ENCODE data around the gene MC4R. TPM values are rescaled to one million over a fixed set of nuclear protein-coding genes. Genes with fewer than 3 reads are reported as not detected.

Gene MC4R
- total and polyA plus RNA-seq, 11 donors: not detected

DNA sequence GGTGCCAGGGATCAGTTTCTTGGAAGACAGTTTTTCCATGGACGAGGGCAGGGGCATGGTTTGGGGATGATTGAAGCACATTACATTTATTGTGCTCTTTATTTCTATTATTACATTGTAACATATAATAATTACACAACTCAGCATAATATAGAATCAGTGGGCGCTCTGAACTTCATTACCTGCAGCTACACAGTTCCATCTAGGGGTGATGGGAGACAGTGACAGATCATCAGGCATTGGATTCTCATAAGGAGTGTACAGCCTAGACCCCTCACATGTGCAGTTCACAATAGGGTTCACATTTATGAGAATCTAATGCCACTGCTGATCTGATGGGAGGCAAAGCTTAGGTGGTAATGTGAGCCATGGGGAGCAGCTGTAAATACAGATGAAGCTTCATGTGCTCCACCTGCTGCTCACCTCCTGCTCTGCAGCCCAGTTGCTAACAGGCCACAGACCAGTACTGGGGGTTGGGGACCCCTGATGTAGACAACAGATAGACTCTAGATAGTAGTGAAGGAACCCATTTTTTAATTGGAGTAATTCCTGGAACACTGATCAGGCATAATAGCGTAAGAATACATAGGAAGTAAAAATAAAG lies 41.5 kb upstream of the MC4R start:
- no peak for ATAC-seq
- WGBS, 4 donors: 79 to 85% (median 80%) methylated on average over 3 of the region's 3 CpGs
- no peak for TF ChIP-seq POLR2A (IDR thresholded peaks at IDR 0.05)
- TF ChIP-seq, protein P1, sequence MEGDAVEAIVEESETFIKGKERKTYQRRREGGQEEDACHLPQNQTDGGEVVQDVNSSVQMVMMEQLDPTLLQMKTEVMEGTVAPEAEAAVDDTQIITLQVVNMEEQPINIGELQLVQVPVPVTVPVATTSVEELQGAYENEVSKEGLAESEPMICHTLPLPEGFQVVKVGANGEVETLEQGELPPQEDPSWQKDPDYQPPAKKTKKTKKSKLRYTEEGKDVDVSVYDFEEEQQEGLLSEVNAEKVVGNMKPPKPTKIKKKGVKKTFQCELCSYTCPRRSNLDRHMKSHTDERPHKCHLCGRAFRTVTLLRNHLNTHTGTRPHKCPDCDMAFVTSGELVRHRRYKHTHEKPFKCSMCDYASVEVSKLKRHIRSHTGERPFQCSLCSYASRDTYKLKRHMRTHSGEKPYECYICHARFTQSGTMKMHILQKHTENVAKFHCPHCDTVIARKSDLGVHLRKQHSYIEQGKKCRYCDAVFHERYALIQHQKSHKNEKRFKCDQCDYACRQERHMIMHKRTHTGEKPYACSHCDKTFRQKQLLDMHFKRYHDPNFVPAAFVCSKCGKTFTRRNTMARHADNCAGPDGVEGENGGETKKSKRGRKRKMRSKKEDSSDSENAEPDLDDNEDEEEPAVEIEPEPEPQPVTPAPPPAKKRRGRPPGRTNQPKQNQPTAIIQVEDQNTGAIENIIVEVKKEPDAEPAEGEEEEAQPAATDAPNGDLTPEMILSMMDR (IDR thresholded peaks at IDR 0.05): no peak

GRCh38 chr18:60411715-60412114 lies 39.1 kb upstream of the MC4R start:
- 48 to 60% (median 55%) methylated on average over 5 of the region's 5 CpGs for WGBS, 4 donors
- H3K27ac ChIP-seq: no peak overlapping the region
- intact Hi-C loops (cut with DNase I): loop anchor here in 1 of 10 donors (10.0 kb wide), 1 partner anchor 63 kb away; no protein-coding TSS in a partner anchor
- no peaks in the 10 kb centered on the region for H3K9me3 ChIP-seq
- no peaks in the 10 kb centered on the region for H3K27me3 ChIP-seq
- no peaks in the 10 kb centered on the region for H3K4me1 ChIP-seq
- ATAC-seq (no peak), DNase-seq (no peak)
- H3K36me3 ChIP-seq: no peaks in the 10 kb centered on the region
- TF ChIP-seq POLR2A (IDR thresholded peaks at IDR 0.05): no peak
- TF ChIP-seq, protein P1 (IDR thresholded peaks at IDR 0.05): no peak
- H3K4me3 ChIP-seq: no peak overlapping the region

More for the DNA sequence above, 41.5 kb upstream of the MC4R start:
- no peak for DNase-seq
- no peak overlapping the region for H3K4me3 ChIP-seq
- H3K4me1 ChIP-seq: no peaks in the 10 kb centered on the region
- H3K9me3 ChIP-seq: no peaks in the 10 kb centered on the region
- H3K27me3 ChIP-seq: no peaks in the 10 kb centered on the region
- intact Hi-C loops (cut with DNase I): loop anchor here in 1 of 10 donors (10.0 kb wide), 1 partner anchor 61 kb away; no protein-coding TSS in a partner anchor
- H3K27ac ChIP-seq: no peak overlapping the region
- H3K36me3 ChIP-seq: no peaks in the 10 kb centered on the region

- DNase-seq (no peak), ATAC-seq (no peak)
- Histone ChIP-seq H3K27ac (no peak overlapping the region), H3K4me1 (no peaks in the 10 kb centered on the region), H3K4me3 (no peak overlapping the region), H3K36me3 (no peaks in the 10 kb centered on the region), H3K9me3 (no peaks in the 10 kb centered on the region), H3K27me3 (no peaks in the 10 kb centered on the region)
- 40 to 54% (median 40%) methylated on average over 2 of the region's 2 CpGs for WGBS, 4 donors
- TF ChIP-seq, protein P1 (IDR thresholded peaks at IDR 0.05): no peak
- no peak for TF ChIP-seq POLR2A (IDR thresholded peaks at IDR 0.05)
- intact Hi-C loops (cut with DNase I): no loop called here
These were observed 34.1 kb upstream of the MC4R start for GRCh38 chr18:60406721-60407120.

DNA sequence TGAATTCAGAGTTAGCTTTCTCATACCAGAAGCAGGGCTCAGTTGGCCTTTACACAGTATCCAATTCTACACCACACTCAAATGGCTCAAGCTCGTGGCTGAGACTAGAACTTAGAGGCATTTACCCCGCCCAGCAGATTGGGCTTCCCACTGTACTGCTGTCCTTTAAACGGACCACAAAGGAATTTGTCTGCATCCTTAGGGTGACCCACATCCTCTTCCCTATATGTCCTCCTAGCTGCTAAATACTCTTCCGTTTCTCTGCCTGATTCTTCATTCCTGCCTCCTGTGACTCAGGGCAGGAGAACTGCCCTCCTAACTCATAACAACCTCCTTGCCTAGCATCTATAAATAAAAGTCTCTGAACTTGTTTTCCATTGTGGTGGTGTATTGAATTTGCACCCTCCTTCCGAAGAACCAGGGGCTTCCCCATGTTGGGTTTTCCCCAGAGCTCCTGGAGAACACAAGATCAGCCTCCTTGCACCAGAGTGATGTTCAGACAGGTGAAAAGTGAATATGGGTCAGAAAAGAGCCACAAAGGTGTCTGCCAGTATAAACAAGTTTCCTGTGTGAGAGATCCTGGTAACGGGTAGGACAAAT lies 32.0 kb upstream of the MC4R start:
- WGBS, 4 donors: 59 to 71% (median 65%) methylated on average over 6 of the region's 6 CpGs
- Histone ChIP-seq H3K4me3 (no peak overlapping the region), H3K4me1 (no peaks in the 10 kb centered on the region), H3K36me3 (no peaks in the 10 kb centered on the region), H3K27me3 (no peaks in the 10 kb centered on the region), H3K27ac (no peak overlapping the region), H3K9me3 (no peaks in the 10 kb centered on the region)
- intact Hi-C loops (cut with DNase I): no loop called here
- no peak for TF ChIP-seq POLR2A (IDR thresholded peaks at IDR 0.05)
- TF ChIP-seq, protein P1 (IDR thresholded peaks at IDR 0.05): no peak
- no peak for DNase-seq
- ATAC-seq: no peak
